22Rv1 (cell line): ENCODE results near the gene DHDH.

Source experiments
- CTCF ChIP-seq: fragments of 450-650 bp; IDR thresholded peaks from 2 replicates; pipeline ENCODE4 v1.5.1; 2017; ENCODE audit warnings: mild to moderate bottlenecking
- ZFX ChIP-seq: fragments of 450-650 bp; IDR thresholded peaks from 2 replicates; pipeline ENCODE4 v1.6.1; 2017; ENCODE audit warnings: antibody characterized with exemption, borderline replicate concordance

GRCh38 chr19:48922548-48923490, 10.7 kb upstream of the DHDH start:
- TF ChIP-seq CTCF: no peak
- no peak for TF ChIP-seq ZFX
